ENCODE data around the gene GOLPH3L.

The GOLPH3L gene

DNA sequence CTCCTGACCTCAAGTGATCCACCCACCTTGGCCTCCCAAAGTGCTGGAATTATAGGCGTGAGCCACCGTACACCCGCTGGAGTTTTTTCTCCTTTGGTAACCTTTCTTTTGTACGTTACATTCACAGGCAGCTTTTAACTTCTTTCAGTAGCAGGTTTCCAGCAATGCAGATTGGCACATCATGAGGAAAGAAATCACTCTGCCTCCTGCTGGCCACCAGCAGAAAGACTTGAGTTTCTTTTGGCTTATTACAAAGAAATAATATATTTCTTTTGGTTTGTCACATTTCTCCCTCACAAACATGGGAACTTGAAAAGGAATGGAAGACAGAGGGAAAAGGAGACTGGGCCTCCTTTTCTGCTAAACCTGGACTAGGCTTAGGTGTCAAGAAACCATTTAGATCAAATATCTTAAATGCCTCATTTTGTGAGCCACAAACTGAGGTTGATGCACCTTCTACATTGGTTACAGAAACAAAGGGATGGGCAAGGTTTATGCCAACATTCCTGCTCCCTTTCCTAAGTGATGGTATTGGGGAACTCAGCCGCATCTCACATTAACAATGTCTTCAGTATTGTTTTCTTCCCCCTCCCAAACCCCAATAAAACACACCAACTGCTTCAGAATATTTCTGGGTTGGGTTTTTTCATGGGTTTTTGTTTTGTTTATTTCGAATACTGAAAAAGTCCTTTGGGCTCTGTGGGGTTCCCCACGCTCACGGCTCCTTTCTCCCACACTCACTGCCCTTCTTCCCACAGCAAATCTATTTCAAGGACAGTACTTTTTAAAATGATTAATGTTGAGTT lies 75.3 kb downstream of the GOLPH3L start:
- ChIA-PET CTCF (interaction anchor here (0.5 to 4.6 kb wide), 10 partner anchors 15 to 61 kb away, joined by 3 to 62 read pairs (median 5); partner anchors contain the start of gene MCL1), POLR2A (interaction anchor here (1.2 to 4.0 kb wide), 2 partner anchors 7 to 54 kb away, joined by 3 to 33 read pairs; partner anchors contain the start of gene ENSA)
- H3K27ac ChIP-seq (ENCODE audit: extremely low read depth, low read depth, low read length): no peak overlapping the region
- H3K36me3 ChIP-seq (ENCODE audit: control insufficient read depth in 2 of 2, insufficient read depth in 1 of 2, low read length in 2 of 2): peaks cover 32 to 89% of the 10 kb centered on the region in 2 experiments
- no peak overlapping the region for H3K4me3 ChIP-seq (ENCODE audit: low read depth, low read length)
- H3K9me3 ChIP-seq (ENCODE audit: control insufficient read depth, insufficient read depth, low read depth, low read length): no peaks in the 10 kb centered on the region
- TF ChIP-seq ZNF660 (tag by site-specific recombination; IDR thresholded peaks at IDR 0.05): 0 out of 2 replicates have a peak, but pooled peaks have one; percentile 20
- TF ChIP-seq KLF7 (tag by site-specific recombination; IDR thresholded peaks at IDR 0.05; ENCODE audit: borderline replicate concordance): no peak
- TF ChIP-seq, protein P1, sequence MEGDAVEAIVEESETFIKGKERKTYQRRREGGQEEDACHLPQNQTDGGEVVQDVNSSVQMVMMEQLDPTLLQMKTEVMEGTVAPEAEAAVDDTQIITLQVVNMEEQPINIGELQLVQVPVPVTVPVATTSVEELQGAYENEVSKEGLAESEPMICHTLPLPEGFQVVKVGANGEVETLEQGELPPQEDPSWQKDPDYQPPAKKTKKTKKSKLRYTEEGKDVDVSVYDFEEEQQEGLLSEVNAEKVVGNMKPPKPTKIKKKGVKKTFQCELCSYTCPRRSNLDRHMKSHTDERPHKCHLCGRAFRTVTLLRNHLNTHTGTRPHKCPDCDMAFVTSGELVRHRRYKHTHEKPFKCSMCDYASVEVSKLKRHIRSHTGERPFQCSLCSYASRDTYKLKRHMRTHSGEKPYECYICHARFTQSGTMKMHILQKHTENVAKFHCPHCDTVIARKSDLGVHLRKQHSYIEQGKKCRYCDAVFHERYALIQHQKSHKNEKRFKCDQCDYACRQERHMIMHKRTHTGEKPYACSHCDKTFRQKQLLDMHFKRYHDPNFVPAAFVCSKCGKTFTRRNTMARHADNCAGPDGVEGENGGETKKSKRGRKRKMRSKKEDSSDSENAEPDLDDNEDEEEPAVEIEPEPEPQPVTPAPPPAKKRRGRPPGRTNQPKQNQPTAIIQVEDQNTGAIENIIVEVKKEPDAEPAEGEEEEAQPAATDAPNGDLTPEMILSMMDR (tag by site-specific recombination; IDR thresholded peaks at IDR 0.05): 0 out of 2 replicates have a peak, but pooled peaks have one; percentile 16
- no peak for TF ChIP-seq ZNF670 (tag by site-specific recombination; IDR thresholded peaks at IDR 0.05; ENCODE audit: low read depth)
- peaks cover 5% of the 10 kb centered on the region; the same call in 1 of the 2 replicates for H3K4me1 ChIP-seq (ENCODE audit: control insufficient read depth, insufficient read depth, low read length)

DNA sequence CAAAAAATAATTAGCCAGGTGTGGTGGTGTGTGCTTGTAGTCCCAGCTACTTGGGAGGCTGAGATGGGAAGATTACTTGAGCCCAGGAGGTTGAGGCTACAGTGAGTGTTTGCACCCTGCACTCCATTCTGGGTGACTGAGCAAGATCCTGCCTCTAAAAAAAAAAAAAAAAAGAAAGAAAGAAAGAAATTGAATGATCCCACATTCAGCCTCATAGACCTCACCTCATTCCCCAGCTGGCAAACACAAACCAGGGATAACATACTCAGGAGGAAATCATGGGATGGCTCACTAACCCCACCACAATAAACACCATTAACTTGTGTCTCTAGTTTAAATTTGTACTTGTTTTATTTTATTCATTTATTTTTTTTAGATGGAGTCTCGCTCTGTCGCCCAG lies 76.0 kb downstream of the GOLPH3L start:
- Histone ChIP-seq H3K4me1 (ENCODE audit: control insufficient read depth, insufficient read depth, low read length) (peaks cover 5% of the 10 kb centered on the region; the same call in 1 of the 2 replicates), H3K27ac (ENCODE audit: extremely low read depth, low read depth, low read length) (no peak overlapping the region), H3K9me3 (ENCODE audit: control insufficient read depth, insufficient read depth, low read depth, low read length) (no peaks in the 10 kb centered on the region), H3K36me3 (ENCODE audit: control insufficient read depth in 2 of 2, insufficient read depth in 1 of 2, low read length in 2 of 2) (peaks cover 26 to 89% of the 10 kb centered on the region in 2 experiments), H3K4me3 (ENCODE audit: low read depth, low read length) (no peak overlapping the region)
- CTCF ChIA-PET: interaction anchor here (0.5 to 4.6 kb wide), 10 partner anchors 8 to 192 kb away, joined by 3 to 62 read pairs (median 5); partner anchors contain the start of genes ENSA and MCL1
- POLR2A ChIA-PET: interaction anchor here (0.7 to 4.0 kb wide), 4 partner anchors 8 to 313 kb away, joined by 3 to 33 read pairs (median 13); partner anchors contain the start of genes ENSA and MCL1
- TF ChIP-seq ZNF274 (IDR thresholded peaks at IDR 0.05; ENCODE audit: low read length): no peak
- TF ChIP-seq ZNF274 (tag by site-specific recombination; IDR thresholded peaks at IDR 0.05; ENCODE audit: borderline replicate concordance): no peak
- TF ChIP-seq HOXA7 (CRISPR knock-in tag; IDR thresholded peaks at IDR 0.05; ENCODE audit: borderline replicate concordance): no peak
- no peak for TF ChIP-seq ZNF114 (tag by site-specific recombination; IDR thresholded peaks at IDR 0.05)
- TF ChIP-seq ZNF501 (tag by site-specific recombination; IDR thresholded peaks at IDR 0.05): no peak
- no peak for TF ChIP-seq ZNF660 (tag by site-specific recombination; IDR thresholded peaks at IDR 0.05)
- TF ChIP-seq BCL11B (tag by site-specific recombination; IDR thresholded peaks at IDR 0.05; ENCODE audit: low read depth): no peak
- TF ChIP-seq ZNF324 (tag by site-specific recombination; IDR thresholded peaks at IDR 0.05): no peak
- no peak for TF ChIP-seq ZNF513 (tag by site-specific recombination; IDR thresholded peaks at IDR 0.05)
- no peak for TF ChIP-seq ZNF701 (tag by site-specific recombination; IDR thresholded peaks at IDR 0.05)
- TF ChIP-seq ZBTB7A (tag by site-specific recombination; IDR thresholded peaks at IDR 0.05; ENCODE audit: low read depth): no peak
- no peak for TF ChIP-seq GFI1B (tag by site-specific recombination; IDR thresholded peaks at IDR 0.05)
- TF ChIP-seq ZNF202 (tag by site-specific recombination; IDR thresholded peaks at IDR 0.05; ENCODE audit: borderline replicate concordance): no peak
- TF ChIP-seq YY1 (tag by site-specific recombination; IDR thresholded peaks at IDR 0.05): no peak
- TF ChIP-seq ZNF341 (tag by site-specific recombination; IDR thresholded peaks at IDR 0.05; ENCODE audit: low read depth): no peak
- no peak for TF ChIP-seq ZBTB48 (tag by site-specific recombination; IDR thresholded peaks at IDR 0.05)
- no peak for TF ChIP-seq ZNF449 (tag by site-specific recombination; IDR thresholded peaks at IDR 0.05)
- TF ChIP-seq ZNF426 (tag by site-specific recombination; IDR thresholded peaks at IDR 0.05): no peak

Measured in HEK293 (cell line).